ENCODE results near the gene MXD1.

- TF ChIP-seq CTCF (IDR thresholded peaks at IDR 0.05; ENCODE audit: low read depth, low read length, poor library complexity, severe bottlenecking) (no peak), EZH2phosphoT487 (IDR thresholded peaks at IDR 0.05; ENCODE audit: borderline replicate concordance, low read length) (no peak)
These were observed 48.2 kb downstream of the MXD1 start for GRCh38 chr2:69962986-69963730.
